ENCODE measurements around the gene DTYMK.

Gene DTYMK

GRCh38 chr2:241703032-241703604 is 16.5 kb upstream of the DTYMK start:
- ATAC-seq: no peak

- peak; percentile 62 to 65 for ATAC-seq
Measured at GRCh38 chr2:241702155-241703031, 15.8 kb upstream of the DTYMK start.

- peak; percentile 71 to 75 for ATAC-seq
Measured at GRCh38 chr2:241701399-241702154, 15.0 kb upstream of the DTYMK start, which contains the start of gene ING5. Gene ING5 (plus strand): TSS chr2:241702039. CDS start chr2:241702066, 27 bp downstream.

- ATAC-seq: no peak
Measured at GRCh38 chr2:241701149-241701398, 14.5 kb upstream of the DTYMK start.

GRCh38 chr2:241695651-241696050 is 9.0 kb upstream of the DTYMK start:
- ATAC-seq: no peak

- ATAC-seq: no peak
Measured at GRCh38 chr2:241692448-241692847, 5.8 kb upstream of the DTYMK start.

GRCh38 chr2:241690202-241690717 is 3.6 kb upstream of the DTYMK start:
- ATAC-seq: no peak

GRCh38 chr2:241689306-241689705 is 2.7 kb upstream of the DTYMK start:
- ATAC-seq: no peak

- ATAC-seq: peak; percentile 0 to 2
Measured at GRCh38 chr2:241686324-241686649, 328 bp downstream of the DTYMK start.

GRCh38 chr2:241680827-241681599 is 5.6 kb downstream of the DTYMK start:
- peak in 1 of 2 donors; percentile 17 for ATAC-seq

GRCh38 chr2:241680044-241680443 is 6.6 kb downstream of the DTYMK start:
- no peak for ATAC-seq

GRCh38 chr2:241678784-241679540 is 7.7 kb downstream of the DTYMK start:
- ATAC-seq: no peak

GRCh38 chr2:241678307-241678706 is 8.3 kb downstream of the DTYMK start:
- ATAC-seq: no peak

- ATAC-seq: no peak
Measured at GRCh38 chr2:241677392-241677791, 9.2 kb downstream of the DTYMK start.

GRCh38 chr2:241676665-241677064 is 9.9 kb downstream of the DTYMK start:
- no peak for ATAC-seq

GRCh38 chr2:241675885-241676284 is 10.7 kb downstream of the DTYMK start:
- no peak for ATAC-seq

GRCh38 chr2:241673797-241674725 is 12.6 kb downstream of the DTYMK start:
- ATAC-seq: no peak

- ATAC-seq: no peak
Measured at GRCh38 chr2:241673189-241673663, 13.4 kb downstream of the DTYMK start.

- ATAC-seq: no peak
Measured at GRCh38 chr2:241672243-241673188, 14.1 kb downstream of the DTYMK start.
